GM21390 (cell line): ENCODE data around the gene B4GALNT2.
"Not testable (repeated sequence)": the region's sequence is repeated elsewhere in the genome, so short reads cannot be mapped to it uniquely, and the experiment has no call there.

Source experiments
- ATAC-seq: cut with Tn5 transposase; IDR thresholded peaks from one replicate; pipeline ENCODE4 v1.9.1; 2021; ENCODE audit not compliant: unreplicated experiment

B4GALNT2 gene

GRCh38 chr17:49132699-49133364 is at the start of gene B4GALNT2:
TSS of gene B4GALNT2 (plus strand) at chr17:49132769. CDS start at chr17:49132793, 24 bp downstream.
- ATAC-seq: no peak

GRCh38 chr17:49085046-49085445 is 47.5 kb upstream of the B4GALNT2 start:
- not testable (repeated sequence) for ATAC-seq

GRCh38 chr17:49085565-49086315 is 46.8 kb upstream of the B4GALNT2 start:
- ATAC-seq: no peak

- no peak for ATAC-seq
Observed at GRCh38 chr17:49086316-49086605, 46.3 kb upstream of the B4GALNT2 start.

- no peak for ATAC-seq
Observed at GRCh38 chr17:49086649-49087048, 45.9 kb upstream of the B4GALNT2 start.

- no peak for ATAC-seq
Observed at GRCh38 chr17:49089094-49089493, 43.5 kb upstream of the B4GALNT2 start.

GRCh38 chr17:49090878-49091594 is 41.5 kb upstream of the B4GALNT2 start:
- no peak for ATAC-seq

- no peak for ATAC-seq
Observed at GRCh38 chr17:49093131-49093530, 39.4 kb upstream of the B4GALNT2 start.

GRCh38 chr17:49100601-49101000 is 32.0 kb upstream of the B4GALNT2 start:
- no peak for ATAC-seq

GRCh38 chr17:49101054-49101534 is 31.5 kb upstream of the B4GALNT2 start:
- ATAC-seq: no peak

- ATAC-seq: not testable (repeated sequence)
Observed at GRCh38 chr17:49103360-49103759, 29.2 kb upstream of the B4GALNT2 start.

- no peak for ATAC-seq
Observed at GRCh38 chr17:49104511-49105074, 28.0 kb upstream of the B4GALNT2 start.

- no peak for ATAC-seq
Observed at GRCh38 chr17:49106321-49107210, 26.0 kb upstream of the B4GALNT2 start.

GRCh38 chr17:49107211-49107557 is 25.4 kb upstream of the B4GALNT2 start:
- no peak for ATAC-seq

- ATAC-seq: no peak
Observed at GRCh38 chr17:49108318-49108717, 24.3 kb upstream of the B4GALNT2 start.

GRCh38 chr17:49110509-49110908 is 22.1 kb upstream of the B4GALNT2 start:
- no peak for ATAC-seq

- ATAC-seq: no peak
Observed at GRCh38 chr17:49111934-49112333, 20.6 kb upstream of the B4GALNT2 start.

GRCh38 chr17:49112936-49113335 is 19.6 kb upstream of the B4GALNT2 start:
- no peak for ATAC-seq

- ATAC-seq: no peak
Observed at GRCh38 chr17:49114703-49115102, 17.9 kb upstream of the B4GALNT2 start.

- no peak for ATAC-seq
Observed at GRCh38 chr17:49117587-49118230, 14.9 kb upstream of the B4GALNT2 start.
